Measurements from ENCODE around the gene OR52N5.

OR52N5 gene

GRCh38 chr11:5783255-5783654 lies at the start of gene OR52N5:
Gene OR52N5 (minus strand): TSS chr11:5783355. CDS start chr11:5778634, 4,721 bp downstream.
- DNase-seq = no peak

GRCh38 chr11:5831196-5831829 lies 48.2 kb upstream of the OR52N5 start:
- no peak for DNase-seq

GRCh38 chr11:5818245-5818886 lies 35.2 kb upstream of the OR52N5 start:
- no peak for DNase-seq

- no peak for DNase-seq
Observed at GRCh38 chr11:5815534-5815933, 32.4 kb upstream of the OR52N5 start.

- DNase-seq = no peak
Observed at GRCh38 chr11:5809905-5810795, 27.0 kb upstream of the OR52N5 start.

GRCh38 chr11:5809122-5809519 lies 26.0 kb upstream of the OR52N5 start:
- DNase-seq = no peak

- DNase-seq = no peak
Observed at GRCh38 chr11:5808500-5809121, 25.5 kb upstream of the OR52N5 start, which contains the start of gene OR52N2. Gene OR52N2 (plus strand): TSS chr11:5808924. CDS start chr11:5820336, 11,412 bp downstream.

- DNase-seq = no peak
Observed at GRCh38 chr11:5807580-5807979, 24.4 kb upstream of the OR52N5 start.

GRCh38 chr11:5803982-5804381 lies 20.8 kb upstream of the OR52N5 start:
- no peak for DNase-seq

- no peak for DNase-seq
Observed at GRCh38 chr11:5796541-5796940, 13.4 kb upstream of the OR52N5 start.

GRCh38 chr11:5791165-5791564 lies 8.0 kb upstream of the OR52N5 start, which contains the start of gene OR52N1:
Gene OR52N1 (minus strand): TSS chr11:5791265. CDS start chr11:5788816, 2,449 bp downstream.
- no peak for DNase-seq

GRCh38 chr11:5767056-5767455 lies 16.1 kb downstream of the OR52N5 start:
- DNase-seq = no peak

GRCh38 chr11:5753943-5754342 lies 29.2 kb downstream of the OR52N5 start, which contains the start of gene OR52N4:
Gene OR52N4 (plus strand): TSS chr11:5754243. CDS start chr11:5754741, 498 bp downstream.
- no peak for DNase-seq

- DNase-seq = no peak
Observed at GRCh38 chr11:5749836-5750235, 33.3 kb downstream of the OR52N5 start.

GRCh38 chr11:5746614-5747013 lies 36.5 kb downstream of the OR52N5 start:
- DNase-seq = no peak

GRCh38 chr11:5738431-5738830 lies 44.7 kb downstream of the OR52N5 start:
- no peak for DNase-seq

GRCh38 chr11:5737670-5738392 lies 45.3 kb downstream of the OR52N5 start:
- no peak for DNase-seq

GRCh38 chr11:5737091-5737490 lies 46.1 kb downstream of the OR52N5 start:
- DNase-seq = no peak

- DNase-seq = no peak
Observed at GRCh38 chr11:5736396-5736795, 46.8 kb downstream of the OR52N5 start, which contains the start of gene OR56B1. Gene OR56B1 (plus strand): TSS chr11:5736448. CDS start chr11:5736517, 69 bp downstream.

GRCh38 chr11:5727691-5728090 lies 55.5 kb downstream of the OR52N5 start:
- DNase-seq = no peak

- DNase-seq = no peak
Observed at GRCh38 chr11:5726351-5726750, 56.8 kb downstream of the OR52N5 start.
